Measurements from ENCODE around the gene RPS6KA2. TPM values are rescaled to one million over a fixed set of nuclear protein-coding genes. Genes with fewer than 3 reads are reported as not detected.

The RPS6KA2 gene
- total and polyA plus RNA-seq, 4 donors, result 23.8 to 34.6 (median 31.6) TPM

- DNase-seq (ENCODE audit: low read depth in 4 of 6, low spot score in 6 of 6), result no peak
- 63% methylated on average over 18 of the region's 18 CpGs for WGBS (ENCODE audit: insufficient coverage)
- Histone ChIP-seq H3K4me1 (ENCODE audit: control insufficient read depth, insufficient read depth, low read length) (peaks cover 20% of the 10 kb centered on the region), H3K4me3 (ENCODE audit: low read depth, low read length) (no peak overlapping the region), H3K36me3 (ENCODE audit: control insufficient read depth, insufficient read depth, low read length) (no peaks in the 10 kb centered on the region), H3K27ac (ENCODE audit: low read depth, low read length) (no peak overlapping the region), H3K27me3 (ENCODE audit: control insufficient read depth, insufficient read depth, low read length) (no peaks in the 10 kb centered on the region), H3K9me3 (ENCODE audit: control insufficient read depth, insufficient read depth, low read length) (no peaks in the 10 kb centered on the region)
These were observed 41.0 kb upstream of the RPS6KA2 start for GRCh38 chr6:166667796-166668610.

- no peak for DNase-seq (ENCODE audit: low read depth in 4 of 6, low spot score in 6 of 6)
- Histone ChIP-seq H3K4me3 (ENCODE audit: low read depth, low read length) (no peak overlapping the region), H3K27me3 (ENCODE audit: control insufficient read depth, insufficient read depth, low read length) (no peaks in the 10 kb centered on the region), H3K27ac (ENCODE audit: low read depth, low read length) (no peak overlapping the region), H3K9me3 (ENCODE audit: control insufficient read depth, insufficient read depth, low read length) (no peaks in the 10 kb centered on the region), H3K36me3 (ENCODE audit: control insufficient read depth, insufficient read depth, low read length) (no peaks in the 10 kb centered on the region), H3K4me1 (ENCODE audit: control insufficient read depth, insufficient read depth, low read length) (peaks cover 8% of the 10 kb centered on the region)
- 76% methylated on average over 2 of the region's 5 CpGs for WGBS (ENCODE audit: insufficient coverage)
These were observed 37.1 kb upstream of the RPS6KA2 start for GRCh38 chr6:166664135-166664534.

- Histone ChIP-seq H3K27me3 (ENCODE audit: control insufficient read depth, insufficient read depth, low read length) (no peaks in the 10 kb centered on the region), H3K9me3 (ENCODE audit: control insufficient read depth, insufficient read depth, low read length) (no peaks in the 10 kb centered on the region), H3K27ac (ENCODE audit: low read depth, low read length) (no peak overlapping the region), H3K4me3 (ENCODE audit: low read depth, low read length) (no peak overlapping the region), H3K4me1 (ENCODE audit: control insufficient read depth, insufficient read depth, low read length) (peaks cover 8% of the 10 kb centered on the region), H3K36me3 (ENCODE audit: control insufficient read depth, insufficient read depth, low read length) (no peaks in the 10 kb centered on the region)
- 69% methylated on average over 3 of the region's 6 CpGs for WGBS (ENCODE audit: insufficient coverage)
- no peak for DNase-seq (ENCODE audit: low read depth in 4 of 6, low spot score in 6 of 6)
These were observed 36.5 kb upstream of the RPS6KA2 start for GRCh38 chr6:166663568-166663967.

- no peaks in the 10 kb centered on the region for H3K36me3 ChIP-seq (ENCODE audit: control insufficient read depth, insufficient read depth, low read length)
- WGBS (ENCODE audit: insufficient coverage), result 88% methylated on average over 11 of the region's 11 CpGs
- no peak overlapping the region for H3K4me3 ChIP-seq (ENCODE audit: low read depth, low read length)
- no peak overlapping the region for H3K27ac ChIP-seq (ENCODE audit: low read depth, low read length)
- H3K4me1 ChIP-seq (ENCODE audit: control insufficient read depth, insufficient read depth, low read length), result no peaks in the 10 kb centered on the region
- no peak for DNase-seq (ENCODE audit: low read depth in 4 of 6, low spot score in 6 of 6)
- H3K9me3 ChIP-seq (ENCODE audit: control insufficient read depth, insufficient read depth, low read length), result no peaks in the 10 kb centered on the region
- no peaks in the 10 kb centered on the region for H3K27me3 ChIP-seq (ENCODE audit: control insufficient read depth, insufficient read depth, low read length)
These were observed 35.6 kb upstream of the RPS6KA2 start for GRCh38 chr6:166662690-166663089.

GRCh38 chr6:166661327-166662085 lies 34.5 kb upstream of the RPS6KA2 start:
- no CpG with 5 or more reads among the region's 12 CpGs for WGBS (ENCODE audit: insufficient coverage)
- Histone ChIP-seq H3K4me1 (ENCODE audit: control insufficient read depth, insufficient read depth, low read length) (peaks cover 5% of the 10 kb centered on the region), H3K27ac (ENCODE audit: low read depth, low read length) (no peak overlapping the region), H3K4me3 (ENCODE audit: low read depth, low read length) (no peak overlapping the region), H3K36me3 (ENCODE audit: control insufficient read depth, insufficient read depth, low read length) (no peaks in the 10 kb centered on the region), H3K9me3 (ENCODE audit: control insufficient read depth, insufficient read depth, low read length) (no peaks in the 10 kb centered on the region), H3K27me3 (ENCODE audit: control insufficient read depth, insufficient read depth, low read length) (peaks cover 5% of the 10 kb centered on the region)
- DNase-seq (ENCODE audit: low read depth in 4 of 6, low spot score in 6 of 6), result no peak

- H3K27me3 ChIP-seq (ENCODE audit: control insufficient read depth, insufficient read depth, low read length), result peaks cover 5% of the 10 kb centered on the region
- 71% methylated on average over 3 of the region's 5 CpGs for WGBS (ENCODE audit: insufficient coverage)
- no peaks in the 10 kb centered on the region for H3K9me3 ChIP-seq (ENCODE audit: control insufficient read depth, insufficient read depth, low read length)
- no peaks in the 10 kb centered on the region for H3K36me3 ChIP-seq (ENCODE audit: control insufficient read depth, insufficient read depth, low read length)
- no peak overlapping the region for H3K27ac ChIP-seq (ENCODE audit: low read depth, low read length)
- DNase-seq (ENCODE audit: low read depth in 4 of 6, low spot score in 6 of 6), result no peak
- peaks cover 10% of the 10 kb centered on the region for H3K4me1 ChIP-seq (ENCODE audit: control insufficient read depth, insufficient read depth, low read length)
- no peak overlapping the region for H3K4me3 ChIP-seq (ENCODE audit: low read depth, low read length)
These were observed 33.2 kb upstream of the RPS6KA2 start for GRCh38 chr6:166660157-166660688.

- 92% methylated on average over 12 of the region's 13 CpGs for WGBS (ENCODE audit: insufficient coverage)
- Histone ChIP-seq H3K4me1 (ENCODE audit: control insufficient read depth, insufficient read depth, low read length) (peaks cover 10% of the 10 kb centered on the region), H3K4me3 (ENCODE audit: low read depth, low read length) (no peak overlapping the region), H3K36me3 (ENCODE audit: control insufficient read depth, insufficient read depth, low read length) (no peaks in the 10 kb centered on the region), H3K27ac (ENCODE audit: low read depth, low read length) (no peak overlapping the region), H3K9me3 (ENCODE audit: control insufficient read depth, insufficient read depth, low read length) (no peaks in the 10 kb centered on the region), H3K27me3 (ENCODE audit: control insufficient read depth, insufficient read depth, low read length) (peaks cover 5% of the 10 kb centered on the region)
- no peak for DNase-seq (ENCODE audit: low read depth in 4 of 6, low spot score in 6 of 6)
These were observed 32.5 kb upstream of the RPS6KA2 start for GRCh38 chr6:166659581-166659980.

GRCh38 chr6:166658792-166659150 lies 31.7 kb upstream of the RPS6KA2 start:
- no peaks in the 10 kb centered on the region for H3K36me3 ChIP-seq (ENCODE audit: control insufficient read depth, insufficient read depth, low read length)
- H3K27me3 ChIP-seq (ENCODE audit: control insufficient read depth, insufficient read depth, low read length), result peaks cover 5% of the 10 kb centered on the region
- 97% methylated on average over 7 of the region's 9 CpGs for WGBS (ENCODE audit: insufficient coverage)
- DNase-seq (ENCODE audit: low read depth in 4 of 6, low spot score in 6 of 6), result no peak
- H3K4me1 ChIP-seq (ENCODE audit: control insufficient read depth, insufficient read depth, low read length), result peaks cover 10% of the 10 kb centered on the region
- no peak overlapping the region for H3K4me3 ChIP-seq (ENCODE audit: low read depth, low read length)
- H3K27ac ChIP-seq (ENCODE audit: low read depth, low read length), result no peak overlapping the region
- no peaks in the 10 kb centered on the region for H3K9me3 ChIP-seq (ENCODE audit: control insufficient read depth, insufficient read depth, low read length)

GRCh38 chr6:166658115-166658791 lies 31.2 kb upstream of the RPS6KA2 start:
- DNase-seq (ENCODE audit: low read depth in 4 of 6, low spot score in 6 of 6), result no peak
- H3K27me3 ChIP-seq (ENCODE audit: control insufficient read depth, insufficient read depth, low read length), result peaks cover 5% of the 10 kb centered on the region
- WGBS (ENCODE audit: insufficient coverage), result 87% methylated on average over 19 of the region's 19 CpGs
- H3K36me3 ChIP-seq (ENCODE audit: control insufficient read depth, insufficient read depth, low read length), result no peaks in the 10 kb centered on the region
- H3K27ac ChIP-seq (ENCODE audit: low read depth, low read length), result no peak overlapping the region
- H3K4me3 ChIP-seq (ENCODE audit: low read depth, low read length), result no peak overlapping the region
- peaks cover 10% of the 10 kb centered on the region for H3K4me1 ChIP-seq (ENCODE audit: control insufficient read depth, insufficient read depth, low read length)
- no peaks in the 10 kb centered on the region for H3K9me3 ChIP-seq (ENCODE audit: control insufficient read depth, insufficient read depth, low read length)

Measured in spinal cord (tissue), 10 donors.